BE2C (cell line): ENCODE data around the gene DNAJB8.

ENCODE experiments used
- DNase-seq: peaks from one replicate; pipeline ENCODE4 v3.0.0-alpha.2; 2020
- H3K27me3 ChIP-seq: fragments of 250-450 bp; sonication (Bioruptor Pico); 2 replicates; pipeline ENCODE4 v1.5.1; 2020; ENCODE audit warnings: mild to moderate bottlenecking
- H3K36me3 ChIP-seq: fragments of 250-450 bp; sonication (Bioruptor Pico); 2 replicates; pipeline ENCODE4 v1.5.1; 2020; ENCODE audit warnings: mild to moderate bottlenecking
- H3K4me1 ChIP-seq: fragments of 250-450 bp; sonication (Bioruptor Pico); 2 replicates; pipeline ENCODE4 v1.5.1; 2020
- H3K4me3 ChIP-seq: 2 replicates; pipeline ENCODE4 v1.5.1; 2011; ENCODE audit warnings: low read depth, low read length
- H3K9me3 ChIP-seq: fragments of 250-450 bp; sonication (Bioruptor Pico); 2 replicates; pipeline ENCODE4 v1.5.1; 2020
- TF ChIP-seq, protein P1 (sequence below): IDR thresholded peaks from 2 replicates; pipeline ENCODE4 v1.5.1; 2012; ENCODE audit warnings: mild to moderate bottlenecking, low read depth, low read length

The DNAJB8 gene

DNA sequence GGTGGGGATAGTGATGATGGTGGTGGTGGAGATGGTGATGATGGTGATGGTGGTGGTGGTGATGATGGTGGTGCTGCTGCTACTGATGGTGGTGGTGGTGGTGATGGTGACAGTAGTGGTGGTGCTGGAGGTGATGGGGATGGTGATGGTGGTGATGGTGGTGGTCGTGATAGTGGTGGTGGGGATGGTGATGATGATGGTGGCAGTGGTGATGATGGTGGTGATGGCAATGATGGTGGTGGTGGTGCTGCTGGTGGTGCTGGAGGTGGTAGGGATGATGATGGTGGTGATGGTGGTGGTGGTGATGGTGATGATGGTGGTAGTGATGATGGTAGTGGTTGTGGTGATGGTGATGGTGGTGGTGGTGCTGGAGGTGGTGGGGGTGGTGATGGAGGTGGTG lies 21.3 kb downstream of the DNAJB8 start:
- Histone ChIP-seq H3K9me3 (no peaks in the 10 kb centered on the region), H3K4me1 (no peaks in the 10 kb centered on the region), H3K4me3 (no peak overlapping the region), H3K27me3 (no peaks in the 10 kb centered on the region), H3K36me3 (no peaks in the 10 kb centered on the region)
- TF ChIP-seq, protein P1, sequence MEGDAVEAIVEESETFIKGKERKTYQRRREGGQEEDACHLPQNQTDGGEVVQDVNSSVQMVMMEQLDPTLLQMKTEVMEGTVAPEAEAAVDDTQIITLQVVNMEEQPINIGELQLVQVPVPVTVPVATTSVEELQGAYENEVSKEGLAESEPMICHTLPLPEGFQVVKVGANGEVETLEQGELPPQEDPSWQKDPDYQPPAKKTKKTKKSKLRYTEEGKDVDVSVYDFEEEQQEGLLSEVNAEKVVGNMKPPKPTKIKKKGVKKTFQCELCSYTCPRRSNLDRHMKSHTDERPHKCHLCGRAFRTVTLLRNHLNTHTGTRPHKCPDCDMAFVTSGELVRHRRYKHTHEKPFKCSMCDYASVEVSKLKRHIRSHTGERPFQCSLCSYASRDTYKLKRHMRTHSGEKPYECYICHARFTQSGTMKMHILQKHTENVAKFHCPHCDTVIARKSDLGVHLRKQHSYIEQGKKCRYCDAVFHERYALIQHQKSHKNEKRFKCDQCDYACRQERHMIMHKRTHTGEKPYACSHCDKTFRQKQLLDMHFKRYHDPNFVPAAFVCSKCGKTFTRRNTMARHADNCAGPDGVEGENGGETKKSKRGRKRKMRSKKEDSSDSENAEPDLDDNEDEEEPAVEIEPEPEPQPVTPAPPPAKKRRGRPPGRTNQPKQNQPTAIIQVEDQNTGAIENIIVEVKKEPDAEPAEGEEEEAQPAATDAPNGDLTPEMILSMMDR: no peak
- DNase-seq: no peak

DNA sequence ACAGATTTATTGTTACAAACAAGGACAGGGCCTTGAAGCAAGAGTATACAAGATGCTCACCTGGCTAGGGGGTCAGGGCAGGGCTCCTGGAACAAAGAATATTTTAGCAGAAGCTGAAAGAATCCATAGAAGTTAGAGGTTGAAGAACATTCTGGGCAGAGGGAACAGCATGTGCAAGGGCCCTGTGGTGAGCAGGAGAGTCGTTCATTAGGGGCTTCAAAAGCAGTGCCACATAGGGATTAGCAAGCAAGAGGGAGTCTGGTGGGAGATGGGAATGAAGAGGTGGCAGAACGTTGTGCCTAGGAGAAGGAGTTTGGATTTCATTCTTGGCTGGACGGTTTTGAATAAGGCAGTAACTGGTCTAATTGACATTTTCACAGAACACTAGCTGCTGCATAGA lies 22.9 kb downstream of the DNAJB8 start:
- H3K27me3 ChIP-seq: no peaks in the 10 kb centered on the region
- H3K4me3 ChIP-seq: no peak overlapping the region
- H3K9me3 ChIP-seq: no peaks in the 10 kb centered on the region
- DNase-seq: no peak
- TF ChIP-seq, protein P1: no peak
- H3K4me1 ChIP-seq: no peaks in the 10 kb centered on the region
- H3K36me3 ChIP-seq: no peaks in the 10 kb centered on the region

GRCh38 chr3:128442949-128443348 lies 23.7 kb downstream of the DNAJB8 start:
- DNase-seq: no peak
- Histone ChIP-seq H3K4me3 (no peak overlapping the region), H3K27me3 (no peaks in the 10 kb centered on the region), H3K4me1 (no peaks in the 10 kb centered on the region), H3K36me3 (no peaks in the 10 kb centered on the region), H3K9me3 (no peaks in the 10 kb centered on the region)
- TF ChIP-seq, protein P1: no peak

- TF ChIP-seq, protein P1: no peak
- Histone ChIP-seq H3K4me1 (no peaks in the 10 kb centered on the region), H3K27me3 (no peaks in the 10 kb centered on the region)
Observed at GRCh38 chr3:128442070-128442469, 24.6 kb downstream of the DNAJB8 start.

DNA sequence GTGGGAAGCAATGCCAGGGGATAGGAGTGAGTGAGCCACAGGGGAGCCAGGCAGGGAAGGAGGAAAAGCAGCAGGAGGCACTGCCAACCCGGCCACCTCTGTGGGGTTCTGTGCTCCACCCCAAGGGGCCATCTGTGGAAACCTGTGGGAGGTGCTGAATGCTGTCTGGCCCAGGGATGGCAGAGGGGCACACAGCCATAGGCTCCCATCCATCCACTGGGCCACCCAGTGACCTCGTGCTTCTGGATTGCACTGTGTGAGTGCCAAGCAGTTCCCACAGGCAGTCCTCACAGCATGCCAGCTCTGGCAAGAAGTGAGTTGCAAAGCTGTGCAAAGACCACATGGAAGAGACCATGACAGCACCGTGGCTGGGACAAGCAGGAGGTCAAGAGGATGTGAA lies 27.5 kb downstream of the DNAJB8 start:
- H3K4me1 ChIP-seq: peaks cover 22% of the 10 kb centered on the region
- H3K4me3 ChIP-seq: no peak overlapping the region
- no peak for DNase-seq
- TF ChIP-seq, protein P1: no peak
- no peaks in the 10 kb centered on the region for H3K36me3 ChIP-seq
- H3K27me3 ChIP-seq: no peaks in the 10 kb centered on the region
- no peaks in the 10 kb centered on the region for H3K9me3 ChIP-seq

More at GRCh38 chr3:128442070-128442469, 24.6 kb downstream of the DNAJB8 start:
- DNase-seq: no peak
- H3K36me3 ChIP-seq: no peaks in the 10 kb centered on the region
- no peak overlapping the region for H3K4me3 ChIP-seq
- no peaks in the 10 kb centered on the region for H3K9me3 ChIP-seq

DNA sequence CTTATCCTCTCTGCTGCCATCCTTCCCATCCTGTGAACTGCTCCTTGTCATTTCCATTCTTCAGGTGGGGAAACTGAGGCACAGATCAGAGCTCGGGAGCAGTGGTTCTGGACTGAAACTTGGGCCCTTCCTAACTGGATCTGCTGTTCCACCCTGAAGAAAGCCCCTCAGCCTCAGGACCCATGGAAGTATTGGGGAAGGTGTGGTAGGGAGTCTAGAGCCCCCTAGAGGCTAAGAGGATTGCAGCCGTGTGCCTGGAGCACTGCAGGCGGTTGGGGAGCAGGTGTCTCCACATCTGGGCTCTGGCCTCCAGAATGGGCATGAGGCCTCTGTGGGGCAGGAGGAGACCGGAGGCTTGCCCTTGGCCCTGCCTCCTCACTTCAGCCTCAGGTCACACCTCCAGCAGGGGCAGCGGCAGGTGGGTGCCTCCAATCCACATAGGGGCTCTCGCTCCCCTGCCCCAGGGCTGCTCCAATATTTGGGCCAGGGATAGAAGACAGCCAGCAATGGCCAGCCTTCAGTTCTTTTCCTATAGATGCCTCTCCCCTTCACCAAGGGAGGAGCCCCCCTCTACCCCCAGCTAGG lies 28.1 kb downstream of the DNAJB8 start:
- no peaks in the 10 kb centered on the region for H3K36me3 ChIP-seq
- TF ChIP-seq, protein P1: peak; percentile 66
- H3K9me3 ChIP-seq: no peaks in the 10 kb centered on the region
- no peaks in the 10 kb centered on the region for H3K27me3 ChIP-seq
- no peak for DNase-seq
- H3K4me3 ChIP-seq: no peak overlapping the region
- H3K4me1 ChIP-seq: peaks cover 27% of the 10 kb centered on the region
